Activated CD4-positive, alpha-beta memory T cell treated with anti-CD3 and anti-CD28 coated beads for 36 hours (primary cell): ENCODE results near the gene CDH11. TPM values are rescaled to one million over a fixed set of nuclear protein-coding genes. Genes with fewer than 3 reads are reported as not detected.

Experiments
- CTCF ChIA-PET: fragments of 350-600 bp; sonication (Branson Sonifier 250); formaldehyde crosslinking; loops from one replicate; lab custom pipeline; 2021; ENCODE audit warnings: antibody characterized with exemption, inconsistent platforms; lab: Charles Lee
- POLR2A ChIA-PET: fragments of 350-600 bp; sonication (Branson Sonifier 250); formaldehyde crosslinking; loops from one replicate; lab custom pipeline; 2021; ENCODE audit warnings: antibody characterized with exemption; lab: Charles Lee
- DNase-seq: peaks from one replicate; pipeline ENCODE4 v3.0.0-alpha.2; 2020
- H3K27ac Mint-ChIP-seq: one replicate; pipeline ENCODE4 v1.8.0; 2021; ENCODE audit warnings: mixed read lengths
- H3K27me3 Mint-ChIP-seq: one replicate; pipeline ENCODE4 v1.8.0; 2021; ENCODE audit warnings: mixed read lengths
- H3K36me3 Mint-ChIP-seq: one replicate; pipeline ENCODE4 v1.8.0; 2021; ENCODE audit warnings: mixed read lengths
- H3K4me1 Mint-ChIP-seq: one replicate; pipeline ENCODE4 v1.8.0; 2021; ENCODE audit warnings: low read depth, mixed read lengths
- H3K4me3 Mint-ChIP-seq: one replicate; pipeline ENCODE4 v1.8.0; 2021; ENCODE audit warnings: mild to moderate bottlenecking, mixed read lengths
- H3K9me3 Mint-ChIP-seq: one replicate; pipeline ENCODE4 v1.8.0; 2021; ENCODE audit warnings: mixed read lengths
- intact Hi-C: fragments of 100-400 bp; cut with micrococcal nuclease; formaldehyde crosslinking; loops from one replicate; pipeline ENCODE4 v1.15.1; 2023
- total RNA-seq, 2 experiments: library from RNA; stranded (reverse); gene quantifications; one replicate each; pipeline ENCODE4 v1.2.3, GENCODE V29; 2021

Gene CDH11
- total RNA-seq, 2 experiments from 2014 or later = not detected

DNA sequence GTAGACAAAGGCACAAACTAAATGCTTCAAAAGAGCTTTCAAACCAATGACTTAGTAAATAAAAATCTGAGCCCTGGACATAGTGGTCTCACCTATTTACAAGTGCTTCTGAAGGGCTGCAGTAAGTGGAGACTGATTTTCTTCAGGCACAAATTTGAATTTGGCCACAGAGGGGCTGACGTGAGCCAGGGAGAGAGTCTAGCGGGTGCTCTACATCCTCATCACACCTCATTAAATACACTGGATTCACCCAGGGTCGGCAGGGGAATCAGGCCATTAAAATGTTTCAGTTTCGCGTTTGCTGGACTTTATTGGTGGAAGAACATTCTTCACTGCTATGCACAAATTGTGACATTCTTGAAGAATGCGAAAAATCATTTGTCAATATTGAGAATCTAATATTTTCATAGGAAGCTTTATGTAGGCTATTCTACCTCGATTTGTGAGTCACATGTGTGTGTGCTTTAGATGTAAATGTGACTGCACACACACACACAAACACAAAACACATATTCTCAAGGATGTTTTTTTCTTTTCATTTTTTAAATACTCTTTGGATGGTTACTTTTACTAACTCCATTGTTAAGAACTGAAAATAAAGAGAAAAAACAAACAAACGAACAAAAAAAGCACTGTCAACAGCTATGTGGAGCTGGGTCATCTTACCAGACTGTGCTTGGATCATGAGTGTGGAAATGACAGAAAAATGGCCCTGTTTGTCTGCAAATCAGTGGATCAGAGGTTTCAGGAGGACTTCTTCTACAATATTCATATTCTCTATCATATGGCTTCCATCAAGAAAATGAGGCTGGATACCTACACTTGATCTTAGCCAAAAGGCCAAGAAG lies 58.9 kb downstream of the CDH11 start:
- intact Hi-C loops = no loop called here
- Mint-ChIP-seq H3K36me3 (no peaks in the 10 kb centered on the region), H3K4me1 (no peaks in the 10 kb centered on the region), H3K9me3 (peaks cover 13% of the 10 kb centered on the region), H3K27ac (no peak overlapping the region), H3K4me3 (no peak overlapping the region), H3K27me3 (no peaks in the 10 kb centered on the region)
- no peak for DNase-seq
- ChIA-PET CTCF (no interaction called here), POLR2A (no interaction called here)

DNA sequence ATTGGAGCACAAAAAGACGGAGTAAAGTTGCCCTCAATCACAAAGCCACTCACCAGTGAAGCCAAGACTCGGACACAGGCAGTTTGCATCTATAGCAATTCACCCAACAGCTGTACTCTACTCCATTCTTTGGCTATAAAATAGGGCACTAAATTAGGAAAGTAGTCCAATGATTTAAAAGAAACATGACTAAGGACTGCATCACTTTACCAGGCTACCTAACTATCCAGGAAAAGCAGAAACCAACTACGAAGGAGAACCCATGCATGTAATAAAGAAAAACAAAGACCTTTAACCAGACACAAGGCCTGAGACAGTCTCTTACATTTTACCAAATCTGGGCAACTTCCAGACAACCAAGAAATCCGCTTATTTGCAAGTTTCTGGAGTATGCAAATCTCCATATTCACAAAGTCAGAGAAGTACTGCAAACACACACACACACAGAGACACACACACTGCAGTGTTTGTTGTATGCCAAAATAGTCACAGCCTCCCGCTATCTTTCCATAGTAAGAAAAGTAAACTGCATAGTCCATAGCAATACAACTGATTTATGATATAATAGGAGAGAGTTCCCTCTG lies 59.8 kb downstream of the CDH11 start:
- CTCF ChIA-PET = no interaction called here

DNA sequence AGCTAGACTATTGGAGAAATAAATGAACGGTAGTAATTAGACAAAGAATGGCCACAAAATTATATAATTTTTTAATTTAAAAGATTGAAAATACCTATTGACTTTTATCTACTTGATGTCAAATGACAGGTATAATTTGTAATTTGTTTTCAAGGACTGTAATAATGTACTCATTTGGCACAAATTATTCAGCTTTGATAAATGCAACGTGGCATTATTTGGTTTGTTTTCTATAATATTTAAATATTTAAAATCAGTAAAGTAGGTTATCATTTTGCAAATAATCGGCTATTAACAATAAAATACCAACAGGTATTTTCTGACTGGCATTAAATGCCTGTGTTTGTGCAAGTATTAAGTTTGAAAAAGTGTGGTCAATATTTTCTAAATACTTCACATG lies 60.6 kb downstream of the CDH11 start:
- CTCF ChIA-PET = no interaction called here
- Mint-ChIP-seq H3K27ac (no peak overlapping the region), H3K9me3 (peaks cover 14% of the 10 kb centered on the region), H3K4me3 (no peak overlapping the region), H3K36me3 (no peaks in the 10 kb centered on the region), H3K4me1 (no peaks in the 10 kb centered on the region), H3K27me3 (no peaks in the 10 kb centered on the region)
- intact Hi-C loops = no loop called here
- POLR2A ChIA-PET = no interaction called here
- DNase-seq = no peak

More for the DNA sequence above, 59.8 kb downstream of the CDH11 start:
- intact Hi-C loops = no loop called here
- POLR2A ChIA-PET = no interaction called here
- no peak for DNase-seq
- H3K4me3 Mint-ChIP-seq = no peak overlapping the region
- no peaks in the 10 kb centered on the region for H3K27me3 Mint-ChIP-seq
- no peak overlapping the region for H3K27ac Mint-ChIP-seq
- no peaks in the 10 kb centered on the region for H3K4me1 Mint-ChIP-seq
- peaks cover 15% of the 10 kb centered on the region for H3K9me3 Mint-ChIP-seq
- no peaks in the 10 kb centered on the region for H3K36me3 Mint-ChIP-seq

DNA sequence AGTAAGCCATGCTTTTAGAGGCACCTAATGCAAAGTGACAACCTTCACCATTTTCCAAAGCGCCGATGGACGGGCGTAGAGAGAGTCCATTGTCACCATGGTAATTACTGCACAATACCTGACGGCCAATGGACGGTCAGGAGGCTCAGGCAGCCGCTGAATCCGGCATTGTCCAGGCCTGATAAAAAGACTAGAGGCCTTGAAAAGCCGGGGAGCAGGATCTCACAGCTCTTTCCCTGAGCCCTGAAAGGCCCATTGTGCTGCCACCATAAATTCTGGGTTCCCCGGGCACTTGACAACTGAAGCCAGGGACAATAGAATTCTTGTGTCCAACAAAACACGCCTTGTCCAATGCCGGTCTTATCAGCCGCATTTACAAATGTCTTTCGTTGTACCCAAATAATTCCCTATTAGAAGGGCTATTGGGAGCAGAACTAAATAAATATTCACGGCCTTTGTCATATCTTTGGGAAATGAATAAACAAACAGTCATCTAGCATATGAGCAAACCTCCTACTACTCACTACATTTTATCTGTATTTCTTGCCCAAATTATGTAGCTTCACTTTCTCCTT lies 62.4 kb downstream of the CDH11 start:
- no peak overlapping the region for H3K4me3 Mint-ChIP-seq
- intact Hi-C loops = no loop called here
- H3K9me3 Mint-ChIP-seq = peaks cover 14% of the 10 kb centered on the region
- POLR2A ChIA-PET = no interaction called here
- DNase-seq = no peak
- H3K4me1 Mint-ChIP-seq = no peaks in the 10 kb centered on the region
- H3K36me3 Mint-ChIP-seq = no peaks in the 10 kb centered on the region
- H3K27me3 Mint-ChIP-seq = no peaks in the 10 kb centered on the region
- CTCF ChIA-PET = no interaction called here
- no peak overlapping the region for H3K27ac Mint-ChIP-seq

DNA sequence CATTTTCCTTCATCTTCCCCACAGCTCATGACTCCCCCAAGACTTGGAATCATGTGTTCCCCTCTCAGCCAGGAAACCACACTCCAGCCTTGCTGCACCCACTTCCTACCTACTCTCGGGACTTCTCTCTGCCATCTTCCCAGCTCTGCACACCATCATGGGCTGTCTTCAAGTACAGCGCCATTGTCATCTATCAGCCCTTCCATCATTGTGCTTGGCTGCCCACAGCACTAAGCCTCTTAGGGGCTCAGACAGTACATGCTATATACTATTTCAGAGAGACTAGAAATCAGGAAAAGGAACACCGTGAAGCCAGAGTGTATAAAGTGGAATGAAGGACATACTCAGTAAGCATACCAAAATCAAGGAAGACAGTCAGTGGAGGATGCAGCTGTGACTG lies 64.7 kb downstream of the CDH11 start:
- no peak overlapping the region for H3K4me3 Mint-ChIP-seq
- ChIA-PET POLR2A (no interaction called here), CTCF (no interaction called here)
- no peaks in the 10 kb centered on the region for H3K27me3 Mint-ChIP-seq
- DNase-seq = no peak
- H3K27ac Mint-ChIP-seq = no peak overlapping the region
- no peaks in the 10 kb centered on the region for H3K4me1 Mint-ChIP-seq
- no peaks in the 10 kb centered on the region for H3K36me3 Mint-ChIP-seq
- intact Hi-C loops = no loop called here
- H3K9me3 Mint-ChIP-seq = peaks cover 9% of the 10 kb centered on the region

DNA sequence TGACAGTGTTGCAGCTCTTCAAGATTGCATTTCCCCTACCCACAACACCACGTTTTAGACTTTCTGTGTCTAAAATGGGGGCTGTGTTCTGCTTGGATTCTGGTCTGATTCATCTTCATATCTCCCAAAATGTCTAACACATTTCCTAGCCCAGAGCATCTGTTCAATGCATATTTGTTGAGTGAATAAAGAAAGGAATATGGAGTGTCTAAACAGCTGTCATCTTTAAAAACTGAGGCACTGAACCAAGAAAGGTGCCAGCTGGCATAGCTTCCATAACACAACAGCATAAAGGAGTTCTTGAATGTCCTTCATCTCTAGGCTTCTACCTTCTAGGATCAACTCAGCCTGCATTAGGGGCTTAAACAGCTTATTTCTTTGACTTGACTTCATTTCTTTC lies 67.4 kb downstream of the CDH11 start:
- H3K4me1 Mint-ChIP-seq = no peaks in the 10 kb centered on the region
- no peak overlapping the region for H3K27ac Mint-ChIP-seq
- ChIA-PET POLR2A (no interaction called here), CTCF (no interaction called here)
- H3K27me3 Mint-ChIP-seq = no peaks in the 10 kb centered on the region
- no peak overlapping the region for H3K4me3 Mint-ChIP-seq
- intact Hi-C loops = no loop called here
- DNase-seq = no peak
- peaks cover 11% of the 10 kb centered on the region for H3K9me3 Mint-ChIP-seq
- H3K36me3 Mint-ChIP-seq = no peaks in the 10 kb centered on the region

DNA sequence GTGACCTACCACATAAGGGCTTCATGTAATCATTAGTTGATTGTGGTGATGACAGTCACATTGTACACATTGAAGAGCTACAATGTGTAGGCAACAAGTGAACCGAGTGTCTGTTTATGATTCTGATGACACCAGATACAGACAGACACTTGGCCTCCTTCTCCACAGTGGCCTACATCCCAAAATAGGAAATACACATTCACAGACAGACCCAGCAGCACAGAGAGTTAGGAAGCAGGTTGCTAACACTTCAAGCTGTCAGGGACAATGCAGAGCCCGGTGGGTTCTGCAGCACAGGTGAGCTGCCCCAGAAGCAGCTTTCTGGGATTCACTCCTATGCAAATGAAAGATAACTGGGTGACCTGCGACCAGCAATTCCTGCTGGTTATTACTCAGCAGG lies 72.2 kb downstream of the CDH11 start:
- Mint-ChIP-seq H3K36me3 (no peaks in the 10 kb centered on the region), H3K27me3 (no peaks in the 10 kb centered on the region), H3K4me1 (no peaks in the 10 kb centered on the region), H3K9me3 (peaks cover 8% of the 10 kb centered on the region), H3K27ac (no peak overlapping the region), H3K4me3 (no peak overlapping the region)
- ChIA-PET CTCF (no interaction called here), POLR2A (no interaction called here)
- no peak for DNase-seq
- intact Hi-C loops = no loop called here

DNA sequence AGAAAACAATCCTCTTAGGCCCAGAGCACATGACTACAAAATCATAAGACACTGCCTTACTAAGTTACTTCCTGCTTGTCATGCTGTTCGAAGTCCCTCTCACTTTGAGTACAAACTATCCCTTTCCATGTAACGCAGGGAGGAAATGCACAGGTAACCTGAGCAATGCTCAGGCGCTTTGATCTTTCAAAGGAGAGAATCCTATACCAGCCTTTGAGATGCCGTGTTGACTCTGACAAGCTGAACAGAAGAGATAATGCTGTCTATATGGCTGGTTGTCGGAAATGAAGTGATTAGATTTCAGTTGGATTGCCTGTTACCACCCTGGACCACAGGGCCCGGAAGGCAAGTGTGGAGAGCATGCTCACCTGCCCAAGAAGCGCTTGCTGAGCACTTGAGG lies 75.9 kb downstream of the CDH11 start:
- Mint-ChIP-seq H3K4me1 (no peaks in the 10 kb centered on the region), H3K27me3 (no peaks in the 10 kb centered on the region), H3K9me3 (peaks cover 15% of the 10 kb centered on the region), H3K36me3 (no peaks in the 10 kb centered on the region), H3K4me3 (no peak overlapping the region), H3K27ac (no peak overlapping the region)
- CTCF ChIA-PET = no interaction called here
- DNase-seq = no peak
- intact Hi-C loops = no loop called here
- POLR2A ChIA-PET = no interaction called here

DNA sequence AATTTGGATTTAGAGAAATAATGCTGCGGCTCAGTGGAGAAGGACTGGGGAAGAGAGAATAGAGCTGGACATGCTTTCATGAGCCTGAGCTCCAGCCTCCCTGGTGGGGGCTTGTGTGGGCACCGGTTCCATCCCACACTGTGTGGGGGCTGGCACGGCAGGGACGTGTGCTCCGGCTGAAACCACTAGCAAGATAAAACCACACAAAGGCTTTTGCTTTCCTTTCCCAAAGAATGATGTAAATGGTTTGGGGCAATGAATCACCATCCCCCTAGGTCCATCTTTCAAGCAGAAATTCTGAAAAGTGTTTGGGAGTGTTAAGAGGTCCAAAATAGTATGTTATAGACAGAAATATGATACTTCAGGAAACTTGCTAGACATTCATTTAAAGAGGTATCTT lies 77.0 kb downstream of the CDH11 start:
- ChIA-PET CTCF (no interaction called here), POLR2A (no interaction called here)
- DNase-seq = no peak
- no peaks in the 10 kb centered on the region for H3K27me3 Mint-ChIP-seq
- intact Hi-C loops = no loop called here
- H3K27ac Mint-ChIP-seq = no peak overlapping the region
- no peaks in the 10 kb centered on the region for H3K4me1 Mint-ChIP-seq
- no peak overlapping the region for H3K4me3 Mint-ChIP-seq
- H3K36me3 Mint-ChIP-seq = no peaks in the 10 kb centered on the region
- peaks cover 13% of the 10 kb centered on the region for H3K9me3 Mint-ChIP-seq

DNA sequence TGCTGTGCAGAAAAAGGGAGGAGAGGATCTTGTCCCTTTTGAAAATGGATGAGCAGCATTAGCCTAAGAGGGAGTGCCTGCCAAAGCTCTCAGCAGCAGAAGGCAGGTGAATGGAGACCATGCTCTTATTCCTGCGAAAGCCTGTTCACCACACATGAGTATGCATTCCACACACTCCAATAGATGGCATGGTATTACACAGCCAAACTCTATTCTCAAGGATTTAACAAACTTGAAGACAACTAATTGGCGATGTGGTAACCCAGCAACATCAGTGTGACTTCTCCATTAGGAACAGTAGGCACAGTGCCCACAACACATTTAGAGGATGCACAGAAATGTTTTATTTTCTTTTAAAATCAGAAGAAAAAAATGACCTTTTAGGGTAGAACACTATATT lies 77.8 kb downstream of the CDH11 start:
- H3K4me1 Mint-ChIP-seq = no peaks in the 10 kb centered on the region
- ChIA-PET CTCF (no interaction called here), POLR2A (no interaction called here)
- H3K27ac Mint-ChIP-seq = no peak overlapping the region
- no peaks in the 10 kb centered on the region for H3K36me3 Mint-ChIP-seq
- no peaks in the 10 kb centered on the region for H3K27me3 Mint-ChIP-seq
- H3K4me3 Mint-ChIP-seq = no peak overlapping the region
- no peak for DNase-seq
- peaks cover 14% of the 10 kb centered on the region for H3K9me3 Mint-ChIP-seq
- intact Hi-C loops = no loop called here

DNA sequence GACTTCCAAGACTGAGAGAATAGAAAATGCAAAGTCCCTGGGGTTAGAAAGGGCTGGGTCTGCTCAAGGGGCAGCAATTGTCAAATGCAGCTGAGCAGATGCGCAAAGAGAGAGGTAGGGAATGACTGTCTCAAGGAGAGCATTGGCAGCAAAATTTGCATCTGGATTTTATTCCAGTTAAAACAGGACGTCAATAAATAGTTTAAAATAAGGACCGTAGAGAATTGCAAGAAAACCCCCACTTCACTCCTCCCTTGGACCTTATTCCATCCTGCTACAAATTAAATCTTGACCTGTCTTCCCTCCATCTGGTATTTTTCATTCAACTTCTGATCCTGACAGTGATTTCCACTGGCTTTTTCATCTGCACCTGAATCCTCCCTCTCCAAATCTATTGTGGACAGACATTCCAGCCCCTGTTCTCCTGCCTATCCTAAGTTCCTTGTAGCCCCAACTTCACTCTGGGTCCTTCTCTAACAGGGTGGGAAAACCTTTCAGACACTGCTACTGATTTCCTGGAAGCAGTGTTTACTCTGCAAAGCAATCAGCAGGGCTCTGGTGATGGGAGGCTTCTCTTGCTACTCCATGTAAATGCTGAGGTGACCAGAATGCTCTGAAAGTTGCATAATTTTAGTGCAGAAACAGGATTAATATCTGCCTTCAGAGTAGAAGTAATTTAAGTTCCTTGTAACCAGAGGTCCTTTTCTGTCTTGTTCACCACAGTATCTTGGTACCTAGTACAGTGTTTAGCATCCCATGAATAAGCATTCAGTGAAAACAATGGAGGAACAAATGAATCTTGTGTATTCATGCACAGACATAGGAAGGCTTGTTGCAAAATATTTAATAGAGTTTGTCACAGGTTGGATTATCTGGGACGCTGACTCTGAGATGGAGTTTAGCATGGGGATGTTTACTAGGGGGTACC lies 79.2 kb downstream of the CDH11 start:
- no peak overlapping the region for H3K27ac Mint-ChIP-seq
- DNase-seq = no peak
- peaks cover 18% of the 10 kb centered on the region for H3K9me3 Mint-ChIP-seq
- H3K36me3 Mint-ChIP-seq = no peaks in the 10 kb centered on the region
- no peaks in the 10 kb centered on the region for H3K27me3 Mint-ChIP-seq
- POLR2A ChIA-PET = no interaction called here
- H3K4me1 Mint-ChIP-seq = no peaks in the 10 kb centered on the region
- CTCF ChIA-PET = no interaction called here
- no peak overlapping the region for H3K4me3 Mint-ChIP-seq
- intact Hi-C loops = no loop called here

DNA sequence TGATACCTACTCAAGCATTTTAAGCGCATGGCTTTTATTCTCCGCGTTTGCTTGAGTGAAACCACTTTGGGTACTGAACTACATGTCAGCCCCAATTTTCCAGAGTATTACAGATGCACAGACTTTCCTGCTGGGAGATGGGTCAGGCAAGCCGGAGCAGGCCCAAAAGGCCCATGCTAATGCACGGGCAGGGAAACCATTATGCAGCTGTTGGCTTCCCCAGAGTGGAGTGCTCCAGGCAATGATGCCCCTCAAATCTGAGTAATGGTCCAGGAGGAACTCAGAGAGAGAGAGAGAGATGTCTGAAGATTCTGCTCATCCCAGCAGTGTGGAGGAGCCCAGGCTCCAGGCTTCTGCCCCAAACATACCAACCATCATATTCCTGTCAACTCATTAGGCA lies 80.2 kb downstream of the CDH11 start:
- Mint-ChIP-seq H3K36me3 (no peaks in the 10 kb centered on the region), H3K9me3 (peaks cover 23% of the 10 kb centered on the region), H3K4me3 (no peak overlapping the region), H3K4me1 (no peaks in the 10 kb centered on the region), H3K27ac (no peak overlapping the region), H3K27me3 (no peaks in the 10 kb centered on the region)
- DNase-seq = no peak
- POLR2A ChIA-PET = no interaction called here
- CTCF ChIA-PET = no interaction called here
- intact Hi-C loops = no loop called here
